Left kidney (tissue), 8 donors: Measurements from ENCODE around the gene PRSS1. TPM values are rescaled to one million over a fixed set of nuclear protein-coding genes. Genes with fewer than 3 reads are reported as not detected.
"Not testable (repeated sequence)": the region's sequence is repeated elsewhere in the genome, so short reads cannot be mapped to it uniquely, and the experiment has no call there.

ENCODE experiments used
- DNase-seq: peaks from one replicate; pipeline ENCODE4 v3.0.0-alpha.2; 2013
- long read RNA-seq, 8 donors: transcript quantifications; one replicate each; lab custom pipeline, GENCODE V29; 2026
- polyA plus RNA-seq: library from polyadenylated mRNA; unstranded; fragments of 120-200 nt; gene quantifications from one replicate; pipeline ENCODE4 v1.2.1, GENCODE V29; 2013; ENCODE audit not compliant: insufficient read length

PRSS1 gene
- polyA plus RNA-seq: not detected
- long read RNA-seq, donor 1: 0 reads
- long read RNA-seq, donor 2: 0 reads
- long read RNA-seq, donor 3: 0 reads
- long read RNA-seq, donor 4: 0 reads
- long read RNA-seq, donor 5: 0 reads
- long read RNA-seq, donor 6: 0 reads
- long read RNA-seq, donor 7: 0 reads
- long read RNA-seq, donor 8: 0 reads

GRCh38 chr7:142749218-142749993 lies at the start of gene PRSS1:
Gene PRSS1, plus strand, starts transcription at chr7:142749472. Its CDS starts 13 bp downstream, at chr7:142749485.
- DNase-seq: no peak

- not testable (repeated sequence) for DNase-seq
Measured at GRCh38 chr7:142700935-142701334, 48.3 kb upstream of the PRSS1 start.

- no peak for DNase-seq
Measured at GRCh38 chr7:142703655-142704305, 45.5 kb upstream of the PRSS1 start.

- DNase-seq: not testable (repeated sequence)
Measured at GRCh38 chr7:142708726-142709125, 40.5 kb upstream of the PRSS1 start.

GRCh38 chr7:142709921-142710320 lies 39.4 kb upstream of the PRSS1 start:
- no peak for DNase-seq

- no peak for DNase-seq
Measured at GRCh38 chr7:142711196-142711595, 38.1 kb upstream of the PRSS1 start.

- DNase-seq: no peak
Measured at GRCh38 chr7:142711746-142712616, 37.3 kb upstream of the PRSS1 start.

GRCh38 chr7:142712617-142712957 lies 36.7 kb upstream of the PRSS1 start:
- DNase-seq: no peak

GRCh38 chr7:142714375-142714774 lies 34.9 kb upstream of the PRSS1 start:
- no peak for DNase-seq

- no peak for DNase-seq
Measured at GRCh38 chr7:142716596-142716995, 32.7 kb upstream of the PRSS1 start.

GRCh38 chr7:142717453-142717852 lies 31.8 kb upstream of the PRSS1 start:
- DNase-seq: no peak

- no peak for DNase-seq
Measured at GRCh38 chr7:142718313-142718712, 31.0 kb upstream of the PRSS1 start.

GRCh38 chr7:142720172-142720773 lies 29.0 kb upstream of the PRSS1 start:
- no peak for DNase-seq

- no peak for DNase-seq
Measured at GRCh38 chr7:142720986-142721385, 28.3 kb upstream of the PRSS1 start.

GRCh38 chr7:142722248-142722794 lies 27.0 kb upstream of the PRSS1 start:
- no peak for DNase-seq

GRCh38 chr7:142733271-142733670 lies 16.0 kb upstream of the PRSS1 start:
- DNase-seq: no peak

GRCh38 chr7:142739923-142740492 lies 9.3 kb upstream of the PRSS1 start:
- DNase-seq: no peak

GRCh38 chr7:142740786-142741185 lies 8.5 kb upstream of the PRSS1 start:
- DNase-seq: no peak

GRCh38 chr7:142741932-142742331 lies 7.3 kb upstream of the PRSS1 start:
- DNase-seq: not testable (repeated sequence)

- no peak for DNase-seq
Measured at GRCh38 chr7:142745091-142745635, 4.1 kb upstream of the PRSS1 start.

- DNase-seq: no peak
Measured at GRCh38 chr7:142745745-142746144, 3.5 kb upstream of the PRSS1 start.
